GM12878 (cell line): Measurements from ENCODE around the gene PCLO.

ENCODE experiments used
- BCL11A ChIP-seq: IDR thresholded peaks from 2 replicates; pipeline ENCODE4 v1.6.1; 2011; ENCODE audit warnings: low read depth, low read length
- CHD2 ChIP-seq: IDR thresholded peaks from 2 replicates; pipeline ENCODE4 v1.6.1; 2011; ENCODE audit warnings: low read depth, low read length, improper control_type of control experiment, borderline replicate concordance
- POLR2A ChIP-seq: IDR thresholded peaks from 2 replicates; pipeline ENCODE4 v1.6.1; 2011; ENCODE audit warnings: low read depth, mild to moderate bottlenecking, low read length
- POLR2AphosphoS5 ChIP-seq: IDR thresholded peaks from 2 replicates; pipeline ENCODE4 v1.6.1; 2011; ENCODE audit warnings: mild to moderate bottlenecking, low read length, inconsistent platforms
- RAD21 ChIP-seq: IDR thresholded peaks from 2 replicates; pipeline ENCODE4 v1.6.1; 2011; ENCODE audit warnings: mild to moderate bottlenecking, low read depth, low read length, moderate library complexity; ENCODE audit not compliant: insufficient read depth
- SKIL ChIP-seq: fragments of 450-650 bp; IDR thresholded peaks from 2 replicates; pipeline ENCODE4 v1.6.1; 2017; ENCODE audit warnings: mild to moderate bottlenecking, low read depth, inconsistent platforms; ENCODE audit not compliant: poor library complexity, severe bottlenecking
- TF ChIP-seq, protein P1 (sequence below): IDR thresholded peaks from 2 replicates; pipeline ENCODE4 v1.6.1; 2012; ENCODE audit warnings: low read length, inconsistent platforms

DNA sequence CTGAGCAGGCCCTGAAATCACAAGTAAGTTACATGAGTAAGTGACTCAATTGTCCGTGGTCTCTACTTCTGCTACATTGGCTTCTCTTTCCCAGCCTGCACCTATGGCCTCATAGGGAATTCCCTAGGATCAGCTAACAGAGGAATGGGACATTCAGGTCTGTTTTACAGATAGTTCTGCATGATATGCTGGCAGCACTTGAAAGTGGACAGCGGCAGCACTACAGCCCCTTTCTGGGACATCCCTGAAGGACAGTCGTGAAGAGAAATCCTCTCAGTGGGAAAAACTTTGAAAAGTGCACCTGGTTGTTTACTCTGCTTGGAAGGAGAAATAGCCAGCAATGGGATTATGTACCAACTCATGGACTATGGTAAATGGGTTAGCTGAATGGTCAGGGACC is 426.1 kb downstream of the PCLO start:
- TF ChIP-seq POLR2AphosphoS5 (no peak), SKIL (no peak), RAD21 (no peak), CHD2 (no peak), BCL11A (no peak), POLR2A (no peak)
- TF ChIP-seq, protein P1, sequence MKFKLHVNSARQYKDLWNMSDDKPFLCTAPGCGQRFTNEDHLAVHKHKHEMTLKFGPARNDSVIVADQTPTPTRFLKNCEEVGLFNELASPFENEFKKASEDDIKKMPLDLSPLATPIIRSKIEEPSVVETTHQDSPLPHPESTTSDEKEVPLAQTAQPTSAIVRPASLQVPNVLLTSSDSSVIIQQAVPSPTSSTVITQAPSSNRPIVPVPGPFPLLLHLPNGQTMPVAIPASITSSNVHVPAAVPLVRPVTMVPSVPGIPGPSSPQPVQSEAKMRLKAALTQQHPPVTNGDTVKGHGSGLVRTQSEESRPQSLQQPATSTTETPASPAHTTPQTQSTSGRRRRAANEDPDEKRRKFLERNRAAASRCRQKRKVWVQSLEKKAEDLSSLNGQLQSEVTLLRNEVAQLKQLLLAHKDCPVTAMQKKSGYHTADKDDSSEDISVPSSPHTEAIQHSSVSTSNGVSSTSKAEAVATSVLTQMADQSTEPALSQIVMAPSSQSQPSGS, result no peak
